GM19452 (cell line): ENCODE results near the gene EEF1AKMT2.
"Not testable (repeated sequence)": the region's sequence is repeated elsewhere in the genome, so short reads cannot be mapped to it uniquely, and the experiment has no call there.

Experiments
- ATAC-seq: cut with Tn5 transposase; IDR thresholded peaks from one replicate; pipeline ENCODE4 v1.9.1; 2021; ENCODE audit not compliant: unreplicated experiment

EEF1AKMT2 gene

DNA sequence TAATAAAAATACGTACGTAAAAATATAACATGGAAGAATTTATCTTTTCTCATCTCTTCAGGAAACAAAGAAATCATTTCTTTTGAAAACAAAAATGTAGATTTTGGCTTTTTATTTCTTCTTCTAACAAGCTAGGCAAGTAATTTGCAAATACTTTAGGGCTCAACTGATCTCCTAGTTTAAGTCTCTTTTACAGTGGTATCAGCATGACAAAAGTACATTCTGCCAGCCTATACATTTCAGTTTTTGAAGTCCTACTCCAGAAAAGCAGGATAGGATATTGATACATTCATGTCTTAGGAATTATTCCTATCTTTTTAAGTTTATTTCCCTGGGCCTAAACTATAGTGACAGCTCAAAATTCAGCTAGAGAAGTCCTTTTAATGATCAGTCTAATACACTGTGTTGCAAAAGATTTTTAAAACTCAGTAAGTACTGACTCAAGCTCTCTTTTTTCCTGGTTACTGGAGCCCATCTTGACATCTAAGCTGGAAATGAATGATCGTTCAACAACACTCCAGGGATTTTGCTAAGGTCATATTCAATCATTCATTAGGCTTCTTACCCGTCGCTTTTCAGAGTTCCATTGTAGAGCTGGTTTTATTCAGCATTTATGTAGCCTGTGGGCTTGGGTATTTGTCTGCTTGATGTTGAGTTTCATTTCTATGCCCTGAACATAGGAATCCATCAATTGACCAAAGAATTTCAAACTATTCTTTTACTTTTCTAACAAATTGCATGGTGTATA is 35.4 kb downstream of the EEF1AKMT2 start:
- ATAC-seq: no peak

DNA sequence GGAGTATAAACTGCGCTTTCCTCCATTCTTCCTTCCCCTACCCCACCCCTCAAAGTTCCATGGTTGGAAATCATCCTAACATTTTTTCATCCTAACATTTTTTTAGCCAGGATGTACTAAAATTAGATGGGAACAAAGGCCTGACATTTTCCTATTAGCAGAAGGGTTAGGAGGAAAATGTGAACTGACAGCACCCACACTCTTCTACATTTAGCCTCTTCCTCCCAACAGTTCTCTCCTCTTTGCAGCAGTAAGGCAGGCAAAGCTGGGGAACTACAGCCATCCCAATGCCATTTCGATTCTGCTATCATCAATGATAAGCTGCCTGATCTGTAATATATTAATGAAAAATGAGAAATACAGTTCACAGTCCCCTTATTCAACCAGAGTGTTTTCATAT is 36.1 kb downstream of the EEF1AKMT2 start:
- no peak for ATAC-seq

DNA sequence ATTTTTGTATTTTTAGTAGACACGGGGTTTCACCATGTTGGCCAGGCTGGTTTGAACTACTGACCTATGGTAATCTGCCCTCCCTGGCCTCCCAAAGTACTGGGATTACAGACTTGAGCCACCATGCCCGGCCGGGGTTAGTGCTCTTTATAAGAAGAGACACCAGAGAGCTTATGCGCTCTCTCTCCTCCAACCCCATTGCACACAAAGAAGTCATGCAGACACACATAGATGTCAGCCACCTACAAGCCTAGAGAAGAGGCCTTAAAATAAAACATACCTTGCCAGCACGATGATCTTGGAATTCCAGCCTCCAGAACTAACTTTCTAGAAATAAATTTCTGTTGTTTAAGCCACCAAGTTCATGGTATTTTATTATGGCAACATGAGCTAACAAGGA is 37.5 kb downstream of the EEF1AKMT2 start:
- ATAC-seq: no peak

- ATAC-seq: no peak
These were observed 42.6 kb downstream of the EEF1AKMT2 start for GRCh38 chr10:124748953-124749645.

- no peak for ATAC-seq
These were observed 43.5 kb downstream of the EEF1AKMT2 start for GRCh38 chr10:124748166-124748565.

DNA sequence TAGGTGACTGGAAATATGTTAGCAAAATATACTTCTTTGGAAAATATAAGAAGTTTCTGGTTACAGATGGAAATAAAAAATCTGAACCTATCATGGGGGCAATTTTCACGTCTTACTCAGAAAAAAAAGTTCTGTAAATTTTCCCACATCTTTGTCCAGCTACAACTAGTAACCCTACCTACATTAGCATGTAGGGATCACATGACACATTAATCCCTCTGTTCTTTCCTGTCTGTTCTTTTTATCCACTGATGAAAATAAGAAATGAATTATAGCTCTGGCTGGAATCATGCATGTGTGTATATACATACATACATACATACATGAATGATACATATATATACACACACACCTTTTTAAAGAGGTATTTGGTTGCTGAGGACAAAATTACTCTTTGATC is 43.9 kb downstream of the EEF1AKMT2 start:
- ATAC-seq: no peak

- ATAC-seq: no peak
These were observed 44.7 kb downstream of the EEF1AKMT2 start for GRCh38 chr10:124746992-124747391.

DNA sequence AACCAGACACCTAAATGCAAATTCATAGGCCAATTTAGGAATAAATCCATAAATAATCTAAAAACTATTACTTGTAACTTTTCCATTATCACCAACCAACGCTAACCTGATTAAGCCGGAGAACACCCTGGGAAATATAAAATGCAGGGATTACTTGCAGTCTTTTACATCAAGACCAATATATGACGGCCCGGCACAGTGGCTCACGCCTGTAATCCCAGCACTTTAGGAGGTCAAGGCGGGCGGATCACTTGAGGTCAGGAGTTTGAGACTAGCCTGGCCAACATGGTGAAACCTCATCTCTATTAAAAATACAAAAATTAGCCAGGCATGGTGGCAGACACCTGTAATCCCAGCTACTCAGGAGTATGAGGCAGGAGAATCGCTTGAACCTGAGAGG is 45.2 kb downstream of the EEF1AKMT2 start:
- not testable (repeated sequence) for ATAC-seq

DNA sequence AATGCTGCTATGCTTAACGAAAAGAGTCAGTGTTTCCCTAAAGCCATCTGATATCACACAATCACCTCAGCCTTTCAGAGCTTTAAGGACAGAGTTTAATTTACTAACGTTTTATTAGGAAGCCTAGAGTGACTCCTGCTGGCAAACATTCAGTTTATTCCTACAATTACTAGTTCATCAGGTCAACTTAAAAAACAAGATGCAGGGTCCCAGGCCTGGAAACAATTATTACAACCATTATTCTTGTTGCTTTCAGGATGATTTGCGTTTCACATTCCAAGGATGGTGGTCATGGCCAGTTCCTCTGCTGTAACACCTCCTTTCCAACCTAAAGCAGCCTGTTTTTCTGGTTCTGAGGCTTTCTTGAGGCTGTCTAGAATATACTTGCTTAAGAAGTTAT is 46.0 kb downstream of the EEF1AKMT2 start:
- ATAC-seq: no peak

- no peak for ATAC-seq
These were observed 46.4 kb downstream of the EEF1AKMT2 start for GRCh38 chr10:124745252-124745651.

DNA sequence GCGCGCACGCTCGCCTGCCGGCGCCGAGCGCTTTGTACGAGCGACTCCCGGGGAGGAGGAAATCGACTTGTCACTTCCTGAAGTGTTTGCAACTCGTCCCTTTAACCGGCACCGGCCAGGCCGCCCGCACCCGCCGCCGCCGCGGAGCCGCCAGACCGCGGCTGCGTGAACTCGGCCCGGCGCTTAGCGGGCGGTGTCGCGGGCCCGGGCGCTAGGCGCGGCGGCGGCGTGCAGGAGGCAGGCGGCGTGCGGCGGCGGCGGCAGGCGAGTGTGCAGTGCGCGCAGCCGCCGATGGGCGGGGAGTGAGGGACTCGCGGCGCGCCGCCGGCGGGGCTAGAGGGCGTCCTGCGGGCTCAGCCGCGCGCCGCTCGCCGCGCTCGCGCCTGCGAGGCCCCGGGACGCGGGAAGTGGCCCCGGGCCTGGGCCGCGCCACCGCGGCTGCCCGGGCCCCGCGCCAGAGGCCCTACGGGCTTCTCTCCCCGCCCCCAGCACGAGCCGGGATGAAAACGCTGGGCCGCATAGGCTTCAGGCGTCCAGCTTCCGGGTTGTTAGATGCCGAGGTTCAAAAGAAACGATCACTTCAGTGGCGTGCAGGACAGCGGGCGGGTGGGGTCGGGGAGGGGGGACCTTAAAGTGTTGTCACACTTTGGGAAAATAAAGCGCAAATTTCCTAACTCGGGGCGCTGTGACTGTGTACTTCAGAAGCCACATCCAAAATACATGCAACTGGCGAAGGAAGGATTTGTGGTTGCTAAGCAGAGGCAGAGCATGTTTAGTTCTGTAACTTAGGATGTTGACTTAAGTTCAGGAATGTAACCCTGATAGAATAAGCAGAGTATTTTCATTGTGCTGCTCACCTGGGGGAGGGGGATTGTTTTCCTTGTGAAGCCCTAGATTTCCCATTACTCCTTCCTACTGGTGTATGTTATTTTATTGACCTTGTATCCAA is 47.3 kb downstream of the EEF1AKMT2 start, which contains the start of gene FAM53B:
FAM53B (minus strand) TSS at position 277 of the 949 bp plus-strand sequence. CDS start 37,665 bp downstream, outside the sequence.
- ATAC-seq: peak; percentile 70

- ATAC-seq: no peak
These were observed 48.2 kb downstream of the EEF1AKMT2 start for GRCh38 chr10:124743191-124744101.

GRCh38 chr10:124742413-124743190 is 49.1 kb downstream of the EEF1AKMT2 start:
- ATAC-seq: no peak

DNA sequence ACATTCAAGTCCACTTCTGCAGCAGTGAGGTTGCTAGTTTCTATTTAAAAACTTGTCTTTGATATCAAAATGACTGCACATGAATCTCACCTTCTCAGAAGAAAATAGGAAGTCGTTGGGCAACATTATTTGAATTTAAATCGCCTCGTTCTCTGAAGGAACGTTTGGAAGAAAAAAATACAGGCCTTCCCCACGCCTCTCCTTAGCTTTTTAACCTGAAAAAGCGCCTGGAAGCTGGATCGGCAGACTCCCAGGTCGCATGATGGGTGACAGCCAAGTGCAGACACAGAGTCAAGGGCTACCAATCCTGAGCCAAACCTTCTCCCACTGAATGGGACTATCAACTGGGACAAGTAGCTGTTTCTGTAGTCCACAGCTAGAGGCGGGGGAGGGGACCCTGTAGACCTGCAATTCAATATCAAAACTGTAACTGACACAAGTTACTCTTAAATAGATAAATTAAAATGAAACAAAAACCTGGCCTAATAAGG is 49.7 kb downstream of the EEF1AKMT2 start:
- no peak for ATAC-seq

- ATAC-seq: peak; percentile 47
These were observed 50.3 kb downstream of the EEF1AKMT2 start for GRCh38 chr10:124741281-124741921.

DNA sequence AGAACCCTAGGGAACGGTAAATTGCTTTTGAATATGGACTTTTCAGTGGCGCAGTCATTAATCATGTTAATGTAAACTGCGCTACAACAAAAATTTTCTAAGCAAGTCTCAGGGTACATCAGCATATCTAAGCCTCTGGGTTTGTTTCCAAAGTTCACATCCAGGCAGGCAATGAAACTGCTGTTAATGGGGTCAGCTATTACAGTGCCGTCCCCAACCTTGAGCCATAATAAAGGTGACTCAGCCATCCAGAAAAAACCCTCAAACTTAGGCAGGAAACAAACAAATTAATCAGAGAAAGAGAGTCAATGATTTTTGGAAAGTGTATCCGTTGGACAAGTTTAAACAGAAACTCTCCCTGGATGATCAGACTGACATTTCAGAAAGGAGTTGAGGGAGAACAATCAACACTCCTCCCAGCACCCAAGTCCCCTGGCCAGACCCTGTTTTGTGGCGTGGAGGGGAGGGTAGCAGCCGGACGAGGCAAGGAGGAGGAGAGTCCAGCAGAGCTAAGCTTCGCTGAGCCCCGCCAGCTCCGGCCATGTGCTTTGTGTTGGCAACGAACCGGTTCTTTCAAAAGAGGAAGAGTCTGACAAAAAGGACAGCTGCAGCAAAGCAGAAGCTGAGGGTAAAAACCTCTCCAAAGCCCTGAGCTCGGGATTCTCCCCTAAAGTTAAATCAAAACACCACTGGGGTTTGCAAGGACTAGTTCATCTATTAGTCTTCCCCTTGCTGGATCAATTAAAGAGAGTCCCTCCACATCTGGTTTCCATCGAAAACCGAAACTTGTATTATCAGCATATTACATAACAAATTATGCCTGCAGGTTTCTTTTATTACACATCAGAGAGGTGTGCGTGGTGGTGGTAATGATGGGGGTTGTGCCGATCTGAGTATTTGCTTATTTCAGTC is 51.1 kb downstream of the EEF1AKMT2 start:
- ATAC-seq: peak; percentile 14

- no peak for ATAC-seq
These were observed 51.7 kb downstream of the EEF1AKMT2 start for GRCh38 chr10:124739986-124740368.
